MCF 10A (cell line): ENCODE data around the gene PLD4. TPM values are rescaled to one million over a fixed set of nuclear protein-coding genes. Genes with fewer than 3 reads are reported as not detected.
A peak's percentile ranks its signal among the peaks of the same experiment; 100 is the strongest.

Source experiments
- BruUV-seq: library from RNA; stranded (reverse); fragments of 400-500 nt; replicated peaks from 2 replicates; lab custom pipeline; 2021; lab: Mats Ljungman, UMichigan
- CTCF ChIA-PET: fragments of 300-600 bp; sonication (Branson Sonifier 250); formaldehyde crosslinking; extraction: SDS; loops from one replicate; lab custom pipeline; 2021; ENCODE audit warnings: antibody characterized with exemption, inconsistent platforms; lab: Yijun Ruan, JAX
- POLR2A ChIA-PET: fragments of 300-600, 350-650 bp; sonication (Branson Sonifier 250); formaldehyde crosslinking; extraction: SDS; loops from one replicate; lab custom pipeline; 2020; ENCODE audit warnings: antibody characterized with exemption, inconsistent platforms; lab: Yijun Ruan, JAX
- DNase-seq: peaks from one replicate; pipeline ENCODE4 v3.0.0-alpha.2; 2018; ENCODE audit not compliant: unreplicated experiment
- H3K27ac Mint-ChIP-seq: one replicate; pipeline ENCODE4 v1.8.0; 2022; ENCODE audit warnings: mild to moderate bottlenecking, low read depth, mixed read lengths; ENCODE audit not compliant: unreplicated experiment
- H3K27me3 Mint-ChIP-seq: one replicate; pipeline ENCODE4 v1.8.0; 2022; ENCODE audit warnings: mixed read lengths; ENCODE audit not compliant: insufficient read depth, unreplicated experiment
- H3K36me3 Mint-ChIP-seq: one replicate; pipeline ENCODE4 v1.8.0; 2022; ENCODE audit warnings: mild to moderate bottlenecking, moderate library complexity, mixed read lengths; ENCODE audit not compliant: insufficient read depth, unreplicated experiment
- H3K4me1 Mint-ChIP-seq: one replicate; pipeline ENCODE4 v1.8.0; 2022; ENCODE audit warnings: mixed read lengths; ENCODE audit not compliant: insufficient read depth, unreplicated experiment
- H3K4me3 Mint-ChIP-seq: one replicate; pipeline ENCODE4 v1.8.0; 2022; ENCODE audit warnings: mild to moderate bottlenecking, moderate library complexity, mixed read lengths; ENCODE audit not compliant: unreplicated experiment
- H3K9me3 Mint-ChIP-seq: one replicate; pipeline ENCODE4 v1.8.0; 2022; ENCODE audit warnings: mixed read lengths; ENCODE audit not compliant: unreplicated experiment
- intact Hi-C: fragments of 100-400 bp; cut with micrococcal nuclease; formaldehyde crosslinking; loops from 2 replicates; pipeline ENCODE4 v1.14.1; 2022
- total RNA-seq: library from RNA; stranded (reverse); gene quantifications from 2 replicates; pipeline ENCODE4 v1.2.3, GENCODE V29; 2022
- TF ChIP-seq, protein P1 (sequence below): fragments of 200-600 bp; IDR thresholded peaks from one replicate; pipeline ENCODE4 v1.8.0; 2022; ENCODE audit warnings: antibody characterized with exemption, mild to moderate bottlenecking; ENCODE audit not compliant: unreplicated experiment

PLD4 gene
- total RNA-seq, 1 experiment from 2014 or later = not detected

DNA sequence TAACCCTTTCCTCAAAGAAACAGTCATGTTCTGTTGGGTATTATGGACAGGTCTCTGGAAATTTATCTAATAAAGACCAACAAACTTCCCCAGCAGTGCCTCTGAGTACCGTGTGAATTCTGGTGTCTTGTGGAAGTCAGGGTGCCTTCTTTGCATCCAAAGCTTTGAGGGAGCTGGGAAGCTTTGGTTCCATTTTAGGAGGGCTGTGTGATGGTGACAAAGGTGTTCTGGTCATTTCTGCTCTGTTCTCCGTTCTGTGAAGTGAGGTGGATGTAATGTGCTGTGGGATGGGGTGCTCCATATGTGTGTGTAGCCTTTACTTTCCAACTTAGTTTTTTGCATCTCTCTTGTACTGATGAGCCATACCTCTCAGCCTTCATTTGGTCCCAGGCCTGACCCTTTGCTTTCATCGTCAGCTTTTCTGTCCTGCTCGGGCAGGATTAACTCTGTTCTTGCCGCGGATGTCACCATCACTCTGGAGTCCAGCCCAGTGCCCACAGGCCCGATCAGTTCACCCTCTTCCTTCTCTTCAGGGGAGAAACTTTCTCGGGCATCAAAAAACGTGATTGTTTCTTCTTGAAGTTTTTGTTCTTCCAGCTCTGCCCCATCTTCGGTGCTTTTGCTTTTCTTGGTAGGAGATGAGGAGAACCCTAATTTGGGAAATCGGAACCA is 13.2 kb downstream of the PLD4 start:
- ChIA-PET POLR2A (interaction anchor here (0.7 to 7.3 kb wide), 3 partner anchors 32 to 103 kb away, joined by 3 to 70 read pairs (median 4); no protein-coding TSS in a partner anchor), CTCF (interaction anchor here (1.4 kb wide), 1 partner anchor 108 kb away, joined by 5 read pairs; no protein-coding TSS in a partner anchor)
- Mint-ChIP-seq H3K4me3 (no peak overlapping the region), H3K27me3 (no peaks in the 10 kb centered on the region), H3K4me1 (peaks cover 10% of the 10 kb centered on the region), H3K9me3 (no peaks in the 10 kb centered on the region), H3K36me3 (peaks cover 71% of the 10 kb centered on the region), H3K27ac (no peak overlapping the region)
- intact Hi-C loops = no loop called here
- TF ChIP-seq, protein P1, sequence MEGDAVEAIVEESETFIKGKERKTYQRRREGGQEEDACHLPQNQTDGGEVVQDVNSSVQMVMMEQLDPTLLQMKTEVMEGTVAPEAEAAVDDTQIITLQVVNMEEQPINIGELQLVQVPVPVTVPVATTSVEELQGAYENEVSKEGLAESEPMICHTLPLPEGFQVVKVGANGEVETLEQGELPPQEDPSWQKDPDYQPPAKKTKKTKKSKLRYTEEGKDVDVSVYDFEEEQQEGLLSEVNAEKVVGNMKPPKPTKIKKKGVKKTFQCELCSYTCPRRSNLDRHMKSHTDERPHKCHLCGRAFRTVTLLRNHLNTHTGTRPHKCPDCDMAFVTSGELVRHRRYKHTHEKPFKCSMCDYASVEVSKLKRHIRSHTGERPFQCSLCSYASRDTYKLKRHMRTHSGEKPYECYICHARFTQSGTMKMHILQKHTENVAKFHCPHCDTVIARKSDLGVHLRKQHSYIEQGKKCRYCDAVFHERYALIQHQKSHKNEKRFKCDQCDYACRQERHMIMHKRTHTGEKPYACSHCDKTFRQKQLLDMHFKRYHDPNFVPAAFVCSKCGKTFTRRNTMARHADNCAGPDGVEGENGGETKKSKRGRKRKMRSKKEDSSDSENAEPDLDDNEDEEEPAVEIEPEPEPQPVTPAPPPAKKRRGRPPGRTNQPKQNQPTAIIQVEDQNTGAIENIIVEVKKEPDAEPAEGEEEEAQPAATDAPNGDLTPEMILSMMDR = no peak
- DNase-seq = no peak
- BruUV-seq = TSS peak; percentile 17

DNA sequence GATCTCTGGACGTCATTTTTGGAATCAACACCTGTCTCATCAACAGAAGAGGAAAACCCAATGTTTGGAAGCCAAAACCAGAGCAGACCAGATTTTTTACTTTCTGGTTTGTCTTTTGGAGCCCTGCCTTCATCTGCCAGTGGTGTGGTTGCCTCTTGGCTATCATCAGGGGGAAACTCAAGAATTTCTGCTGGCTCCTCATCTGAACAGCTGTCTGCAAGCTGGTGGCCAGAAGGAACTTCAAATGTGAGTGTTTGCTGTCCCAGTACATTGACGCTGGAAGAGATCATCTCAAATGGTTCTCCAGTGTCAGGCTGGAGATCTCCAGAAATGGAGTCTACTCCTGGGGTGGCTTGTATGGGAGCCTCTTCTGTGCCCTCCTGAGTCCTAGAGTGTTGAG is 13.8 kb downstream of the PLD4 start:
- peaks cover 10% of the 10 kb centered on the region for H3K4me1 Mint-ChIP-seq
- ChIA-PET POLR2A (interaction anchor here (7.3 kb wide), 1 partner anchor 32 kb away, joined by 70 read pairs; no protein-coding TSS in a partner anchor), CTCF (no interaction called here)
- no peak overlapping the region for H3K4me3 Mint-ChIP-seq
- DNase-seq = no peak
- no peak overlapping the region for H3K27ac Mint-ChIP-seq
- intact Hi-C loops = no loop called here
- BruUV-seq = no TSS peak
- H3K27me3 Mint-ChIP-seq = no peaks in the 10 kb centered on the region
- H3K36me3 Mint-ChIP-seq = peaks cover 77% of the 10 kb centered on the region
- no peaks in the 10 kb centered on the region for H3K9me3 Mint-ChIP-seq
- TF ChIP-seq, protein P1 = no peak

DNA sequence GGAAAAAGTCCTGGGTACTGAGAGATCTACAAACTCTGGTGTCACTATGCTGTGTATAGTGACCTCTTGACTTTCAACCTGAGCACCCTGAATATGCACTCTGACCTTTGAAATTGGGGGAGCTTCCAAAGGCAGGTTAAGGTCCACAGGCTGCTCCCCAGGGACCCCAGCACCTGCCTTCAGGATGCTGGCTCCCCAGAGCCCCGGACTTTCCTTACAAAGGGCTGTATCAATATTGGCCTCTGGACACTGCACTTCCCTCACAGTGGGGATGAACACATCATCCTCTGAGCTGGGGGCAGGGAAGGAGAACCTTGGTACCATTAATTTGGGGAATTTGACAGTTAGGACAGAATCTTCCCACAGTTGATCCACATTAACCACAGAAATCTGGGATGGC is 14.3 kb downstream of the PLD4 start:
- POLR2A ChIA-PET = interaction anchor here (7.3 kb wide), 1 partner anchor 31 kb away, joined by 70 read pairs; no protein-coding TSS in a partner anchor
- H3K27me3 Mint-ChIP-seq = no peaks in the 10 kb centered on the region
- H3K27ac Mint-ChIP-seq = no peak overlapping the region
- CTCF ChIA-PET = no interaction called here
- intact Hi-C loops = no loop called here
- no TSS peak for BruUV-seq
- H3K9me3 Mint-ChIP-seq = no peaks in the 10 kb centered on the region
- TF ChIP-seq, protein P1 = no peak
- H3K4me1 Mint-ChIP-seq = peaks cover 10% of the 10 kb centered on the region
- no peak for DNase-seq
- peaks cover 83% of the 10 kb centered on the region for H3K36me3 Mint-ChIP-seq
- no peak overlapping the region for H3K4me3 Mint-ChIP-seq

DNA sequence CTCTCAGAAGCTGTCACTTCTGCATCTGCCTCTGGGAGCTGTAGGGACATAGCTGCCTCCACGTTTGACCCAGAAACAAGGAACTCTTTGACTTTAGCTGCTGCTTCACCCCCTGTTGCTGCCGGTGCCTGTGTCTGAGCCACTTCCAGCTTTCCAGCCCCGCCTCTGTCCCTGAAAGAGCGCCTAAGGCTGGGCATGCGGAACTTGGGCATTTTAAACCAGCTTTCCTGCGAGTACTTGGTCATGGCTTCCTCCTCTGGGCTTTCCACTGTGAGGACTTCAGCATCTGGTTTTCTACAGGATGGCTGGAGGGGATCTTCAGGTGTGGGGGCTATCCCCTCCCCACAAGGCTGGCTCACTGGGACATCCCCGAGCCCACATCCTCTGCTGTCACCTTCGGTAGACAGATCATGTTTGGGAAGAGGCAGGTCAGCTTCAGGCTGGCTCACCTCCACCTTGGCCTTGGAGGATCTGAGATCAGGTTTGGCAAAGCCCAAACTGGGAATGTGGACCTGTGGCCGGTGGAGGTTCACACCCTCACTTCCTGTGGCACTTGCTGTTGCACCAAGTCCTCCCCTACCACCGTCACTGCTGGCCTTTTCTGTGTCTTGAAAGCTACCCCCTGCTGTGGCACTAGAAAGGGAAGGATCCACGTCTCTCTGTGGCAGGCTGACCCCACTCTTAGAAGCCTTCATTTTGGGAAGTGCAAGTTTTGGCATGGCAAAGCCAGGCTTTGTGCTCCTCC is 15.2 kb downstream of the PLD4 start:
- intact Hi-C loops = no loop called here
- ChIA-PET CTCF (interaction anchor here (1.4 kb wide), 1 partner anchor 105 kb away, joined by 6 read pairs; no protein-coding TSS in a partner anchor), POLR2A (interaction anchor here (1.1 to 7.3 kb wide), 2 partner anchors 15 to 30 kb away, joined by 3 to 70 read pairs; no protein-coding TSS in a partner anchor)
- peaks cover 4% of the 10 kb centered on the region for H3K4me1 Mint-ChIP-seq
- no peak for DNase-seq
- peaks cover 91% of the 10 kb centered on the region for H3K36me3 Mint-ChIP-seq
- no peak overlapping the region for H3K27ac Mint-ChIP-seq
- H3K9me3 Mint-ChIP-seq = no peaks in the 10 kb centered on the region
- H3K27me3 Mint-ChIP-seq = no peaks in the 10 kb centered on the region
- TF ChIP-seq, protein P1 = no peak
- no peak overlapping the region for H3K4me3 Mint-ChIP-seq
- no TSS peak for BruUV-seq
